GM21423 (cell line): Measurements from ENCODE around the gene HTR6.
"Not testable (repeated sequence)": the region's sequence is repeated elsewhere in the genome, so short reads cannot be mapped to it uniquely, and the experiment has no call there.

Experiments used
- ATAC-seq: cut with Tn5 transposase; IDR thresholded peaks from one replicate; pipeline ENCODE4 v1.9.1; 2021; ENCODE audit warnings: mild to moderate bottlenecking, moderate library complexity; ENCODE audit not compliant: unreplicated experiment

Gene HTR6

DNA sequence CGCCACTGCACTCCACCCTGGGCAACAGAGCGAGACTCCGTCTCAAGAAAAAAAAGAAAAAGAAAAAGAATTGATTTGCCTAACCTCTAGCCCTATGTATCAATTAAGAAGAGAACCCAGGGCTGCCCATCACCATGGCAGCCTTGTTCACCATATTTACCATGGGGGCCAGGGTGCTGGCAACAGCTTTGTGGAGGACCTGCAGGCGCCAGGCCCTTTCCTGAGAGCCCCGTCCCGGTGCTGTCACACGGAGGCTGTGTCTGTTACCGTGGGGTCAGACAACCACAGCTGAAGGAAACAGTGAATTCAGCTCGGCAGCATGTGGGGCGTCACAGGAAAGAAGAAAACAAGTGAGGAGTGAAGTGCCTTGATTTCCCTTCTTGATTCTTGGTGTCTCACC lies 27.1 kb upstream of the HTR6 start:
- ATAC-seq, result no peak

DNA sequence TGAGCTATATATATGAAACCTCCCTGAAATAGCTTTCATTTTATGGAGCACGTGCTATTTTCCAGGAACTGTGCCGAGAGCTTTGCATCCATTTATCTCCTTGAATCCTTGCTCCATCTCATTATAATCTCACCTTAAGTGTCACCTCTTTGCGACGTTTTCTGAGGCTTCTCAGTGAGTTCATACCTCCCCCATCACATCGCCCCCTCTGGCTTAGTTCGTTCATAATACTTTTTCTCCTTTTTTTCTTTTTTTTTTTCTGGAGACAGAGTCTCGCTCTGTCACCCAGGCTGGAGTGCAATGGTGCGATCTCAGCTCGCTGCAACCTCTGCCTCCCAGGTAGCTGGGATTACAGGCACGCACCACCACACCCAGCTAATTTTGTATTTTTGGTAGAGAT lies 25.4 kb upstream of the HTR6 start:
- not testable (repeated sequence) for ATAC-seq

DNA sequence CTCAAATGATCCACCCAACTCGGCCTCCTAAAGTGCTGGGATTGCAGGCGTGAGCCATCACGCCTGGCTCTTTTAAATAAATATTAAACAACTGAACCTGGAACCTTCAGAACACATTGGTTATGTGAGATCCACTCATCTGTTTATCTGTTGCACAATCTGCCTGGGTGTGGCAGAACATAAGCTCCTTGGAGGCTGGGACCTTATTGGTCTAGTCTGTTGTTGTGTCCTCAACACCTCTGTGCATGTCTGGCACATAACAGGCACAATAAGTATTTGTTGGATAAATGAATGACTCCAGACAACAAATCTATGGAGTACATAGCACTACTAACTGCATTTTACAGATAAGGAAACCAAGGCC lies 24.7 kb upstream of the HTR6 start:
- ATAC-seq, result no peak

DNA sequence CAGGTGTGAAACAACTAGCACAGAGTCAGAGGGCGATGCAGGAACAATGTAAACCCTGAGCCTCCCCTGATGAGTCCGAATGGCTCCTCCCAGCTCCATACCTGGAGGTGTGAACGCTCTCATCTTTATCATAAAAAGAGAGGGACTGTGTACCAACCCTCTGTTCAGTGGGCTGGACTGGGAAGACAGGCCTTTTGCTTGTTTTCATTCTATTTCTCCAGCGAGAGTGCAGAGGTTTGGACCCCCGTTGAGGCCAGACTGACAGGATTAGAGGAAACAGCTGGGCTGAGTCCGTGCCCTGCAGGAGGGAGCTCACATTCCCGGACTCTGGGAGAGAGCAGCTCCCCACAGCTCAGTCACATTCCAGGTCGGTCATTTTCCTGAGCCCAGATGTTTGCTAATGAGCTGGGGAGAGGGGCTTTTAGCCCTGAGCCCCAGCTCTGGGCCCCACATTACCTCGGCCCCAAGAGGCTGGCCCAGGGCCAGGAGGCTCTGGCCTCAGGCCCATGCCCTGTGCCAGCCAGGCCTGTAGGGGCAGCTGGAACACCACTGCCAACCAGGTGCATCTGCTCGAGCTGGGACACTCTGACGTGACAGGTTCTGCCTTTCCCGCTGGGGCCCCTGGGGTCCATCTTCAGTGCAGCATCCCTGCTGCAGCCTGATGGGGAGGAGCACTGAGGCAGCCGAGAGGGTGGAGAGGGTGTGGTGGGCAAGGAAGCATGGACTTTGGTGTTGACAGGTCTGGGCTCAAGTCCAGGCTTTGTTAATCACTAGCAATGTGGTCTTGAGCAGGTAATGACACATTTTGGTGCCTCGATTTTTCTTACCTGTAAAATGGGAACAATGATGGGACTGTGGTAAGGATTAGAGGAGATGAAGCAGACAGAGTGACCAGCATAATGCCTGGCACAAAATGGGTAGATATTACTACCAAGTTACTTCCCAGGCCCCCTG lies 24.0 kb upstream of the HTR6 start:
- ATAC-seq, result no peak

DNA sequence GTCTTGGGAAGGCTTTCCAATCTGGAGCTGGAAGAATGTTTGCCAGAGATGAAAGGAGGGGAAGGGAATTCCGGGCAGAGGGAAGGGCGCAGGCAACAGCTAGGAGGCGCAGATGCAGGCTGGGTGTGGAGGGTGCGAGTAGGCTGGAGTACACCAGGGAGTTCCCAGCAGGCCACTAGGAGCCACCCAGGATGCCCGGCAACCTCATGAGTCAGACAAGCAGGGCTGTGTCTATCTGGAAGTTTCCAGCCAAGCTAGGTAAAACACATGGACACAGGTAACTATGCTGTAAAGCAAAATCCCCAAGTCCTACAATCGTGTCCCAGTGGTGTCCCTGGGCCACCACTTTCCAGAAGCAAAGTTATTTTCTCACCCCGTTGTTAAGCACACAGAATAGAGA lies 21.6 kb upstream of the HTR6 start:
- no peak for ATAC-seq

DNA sequence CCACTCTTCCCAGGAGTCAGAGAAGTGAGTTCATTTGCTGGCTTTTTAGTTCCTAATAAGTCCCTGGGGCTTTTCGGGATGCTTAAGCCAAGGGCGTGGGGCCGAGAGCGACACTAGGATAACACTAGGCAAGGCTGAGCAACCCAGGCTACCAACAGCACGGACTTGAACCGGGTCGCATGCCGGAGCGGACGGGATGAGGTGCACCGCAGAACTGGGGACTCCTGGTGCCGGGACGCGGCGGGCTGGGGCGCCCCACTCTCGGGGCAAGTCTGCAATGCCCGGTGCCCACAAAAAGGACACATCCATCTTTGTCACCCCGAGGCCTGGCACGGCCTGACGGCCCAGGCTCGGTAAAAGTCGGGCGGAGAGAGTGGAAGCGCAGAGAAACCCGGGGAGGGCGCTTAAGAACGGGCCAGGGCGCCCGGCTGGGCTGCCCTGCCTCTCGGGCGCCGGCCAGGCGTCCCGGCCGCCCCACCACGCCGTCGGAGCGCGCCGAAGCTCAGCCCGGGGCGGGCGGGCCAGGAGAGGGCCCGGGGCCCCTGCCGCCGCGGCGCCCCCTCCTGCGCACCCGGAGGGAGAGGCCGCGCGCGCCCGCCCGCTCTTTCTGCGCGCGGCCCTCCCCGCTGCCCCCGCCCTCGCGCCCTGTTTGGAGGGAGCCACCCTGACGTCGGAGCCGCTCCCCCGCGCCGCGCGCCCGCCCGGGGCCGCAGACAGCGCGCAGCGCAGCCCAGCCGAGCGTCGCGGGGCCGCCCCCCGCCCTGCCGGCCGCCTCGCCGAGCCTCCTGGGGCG lies 20.9 kb upstream of the HTR6 start, which contains the start of gene NBL1:
NBL1 (plus strand) TSS at position 710 of the 793 bp plus-strand sequence. CDS start 10,720 bp downstream, outside the sequence.
- peak; percentile 81 for ATAC-seq

DNA sequence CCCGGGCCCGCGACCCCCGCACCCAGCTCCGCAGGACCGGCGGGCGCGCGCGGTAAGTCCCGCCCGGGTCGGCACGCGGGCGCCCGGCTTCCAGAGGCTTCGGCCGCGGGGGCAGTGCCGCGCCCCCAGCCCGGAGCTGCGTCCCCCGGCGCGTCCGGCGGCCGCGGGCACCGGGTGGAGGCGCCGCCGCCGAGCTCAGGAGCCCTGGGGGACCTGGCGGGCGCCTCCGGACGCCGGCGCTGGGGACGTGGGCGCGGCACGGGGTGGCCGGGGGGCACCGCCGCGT lies 20.3 kb upstream of the HTR6 start:
- no peak for ATAC-seq

DNA sequence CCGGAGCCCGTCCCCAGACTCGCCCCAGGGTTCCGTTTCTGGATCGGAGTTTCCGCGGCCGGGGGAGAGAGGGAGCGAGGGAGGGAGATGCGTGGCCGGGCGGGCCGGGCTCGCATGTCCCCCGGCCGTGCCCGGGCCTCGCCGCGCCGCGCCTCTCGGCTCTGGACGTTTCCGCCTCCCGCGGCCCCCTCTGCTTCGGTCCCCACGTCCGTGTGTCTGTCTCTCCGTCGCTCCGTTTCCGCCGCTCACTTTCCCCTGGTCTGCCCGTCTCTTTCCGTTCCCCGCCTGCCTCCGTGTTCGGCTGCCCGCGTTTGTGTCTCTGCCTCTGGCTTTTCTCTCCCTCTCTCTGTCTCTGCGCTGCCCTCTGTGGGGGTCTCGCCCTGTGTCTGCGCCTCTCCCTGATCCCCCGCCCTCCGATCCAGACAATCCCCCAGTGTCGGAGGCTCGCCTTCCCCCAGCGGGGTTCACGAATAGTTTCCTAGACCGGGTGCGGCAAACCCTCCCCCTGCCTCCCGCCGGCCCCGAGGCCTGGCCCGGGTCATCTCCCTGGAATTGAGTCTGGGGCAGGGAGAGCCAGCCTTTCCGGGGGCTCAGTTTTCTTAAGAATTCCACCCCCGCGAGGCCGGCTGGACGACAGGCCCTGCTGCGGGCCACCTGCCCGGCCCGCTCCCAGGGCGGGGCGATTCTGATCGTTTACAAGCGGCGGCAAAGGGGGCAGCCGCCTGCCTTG lies 19.8 kb upstream of the HTR6 start:
- ATAC-seq, result peak; percentile 21

DNA sequence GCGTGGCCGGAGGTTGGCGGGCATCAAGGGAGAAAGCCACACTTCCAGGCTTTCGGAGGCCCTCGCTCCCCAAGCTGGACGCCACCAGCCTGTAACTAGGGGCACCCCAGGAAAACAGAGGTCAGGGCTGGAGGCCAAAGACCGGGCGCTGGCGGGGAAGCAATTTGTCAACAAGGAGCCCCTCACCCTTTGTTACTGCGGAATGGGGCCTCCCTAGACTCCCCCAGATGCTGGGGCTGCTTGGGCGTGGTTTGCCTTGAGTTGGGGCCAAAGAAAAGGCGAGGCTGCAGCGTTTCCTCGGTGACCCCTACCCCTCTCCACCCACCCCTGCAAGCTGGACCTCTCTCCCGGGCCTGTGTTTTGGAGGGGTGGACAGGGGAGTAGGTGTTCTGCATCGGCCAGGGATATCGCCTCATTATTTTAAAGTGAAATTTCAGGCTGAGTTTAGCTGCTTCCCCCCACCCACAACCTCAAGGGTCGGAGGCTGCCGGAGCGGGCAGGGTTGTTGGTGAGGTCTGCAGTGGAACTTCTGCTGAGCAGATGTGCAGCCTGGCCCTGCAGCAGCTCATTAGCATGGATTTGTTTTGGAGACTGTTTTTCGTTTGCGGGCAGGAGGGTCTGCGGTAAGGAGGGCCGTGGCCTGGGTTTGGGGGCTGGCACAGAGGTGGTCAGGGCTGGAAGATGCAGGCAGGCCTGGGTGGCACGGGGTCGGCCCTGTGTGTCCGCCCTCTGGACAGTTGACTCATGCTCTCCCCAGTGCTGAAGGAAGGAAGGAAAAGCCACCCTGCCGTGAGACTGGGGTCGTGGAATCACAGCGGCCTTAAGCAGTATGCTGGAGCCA lies 19.0 kb upstream of the HTR6 start:
- no peak for ATAC-seq

DNA sequence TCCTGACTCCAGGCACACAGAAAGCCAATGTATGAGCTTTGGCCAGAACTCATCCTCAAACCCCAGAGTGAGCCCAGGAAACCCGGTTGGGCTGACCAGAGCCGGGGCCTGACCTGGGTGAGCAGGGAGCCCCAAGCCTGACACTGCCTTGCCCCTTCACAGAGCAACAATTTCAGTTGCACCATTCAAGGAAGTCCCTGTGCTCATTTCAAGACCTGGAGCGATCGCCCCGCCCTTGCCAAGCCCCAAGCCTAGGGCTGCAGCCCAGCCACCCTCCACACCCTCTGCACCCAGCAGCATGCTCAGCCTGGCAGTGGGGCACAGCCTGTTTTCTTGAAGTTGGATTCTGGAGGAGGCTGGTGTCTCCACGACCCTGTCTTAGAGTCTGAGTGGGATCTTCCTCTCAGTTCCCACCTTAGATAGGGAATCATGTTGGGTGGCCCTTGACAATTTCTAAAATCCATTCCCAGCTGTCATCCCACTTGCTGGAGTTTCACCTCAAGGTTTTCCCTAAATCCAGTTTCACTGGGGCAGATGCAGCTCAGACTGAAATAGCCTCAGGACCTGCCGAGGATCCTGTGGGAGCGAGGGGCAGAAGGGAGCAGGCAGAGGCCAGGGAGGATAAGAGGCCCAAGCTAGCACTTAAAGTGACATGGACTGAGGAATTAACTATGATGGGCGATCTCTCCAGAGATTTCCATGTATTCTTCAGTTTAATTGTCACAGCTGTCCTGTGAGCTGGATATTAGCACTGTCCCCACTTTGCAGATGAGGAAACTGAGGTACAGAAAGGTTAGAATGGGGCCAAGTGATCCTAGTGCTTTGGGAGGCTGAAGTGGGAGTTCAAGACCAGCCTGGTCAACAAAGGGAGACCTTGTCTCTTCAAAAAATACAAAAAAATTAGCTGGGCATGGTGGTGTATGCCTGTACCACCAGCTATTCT lies 18.0 kb upstream of the HTR6 start:
- no peak for ATAC-seq

DNA sequence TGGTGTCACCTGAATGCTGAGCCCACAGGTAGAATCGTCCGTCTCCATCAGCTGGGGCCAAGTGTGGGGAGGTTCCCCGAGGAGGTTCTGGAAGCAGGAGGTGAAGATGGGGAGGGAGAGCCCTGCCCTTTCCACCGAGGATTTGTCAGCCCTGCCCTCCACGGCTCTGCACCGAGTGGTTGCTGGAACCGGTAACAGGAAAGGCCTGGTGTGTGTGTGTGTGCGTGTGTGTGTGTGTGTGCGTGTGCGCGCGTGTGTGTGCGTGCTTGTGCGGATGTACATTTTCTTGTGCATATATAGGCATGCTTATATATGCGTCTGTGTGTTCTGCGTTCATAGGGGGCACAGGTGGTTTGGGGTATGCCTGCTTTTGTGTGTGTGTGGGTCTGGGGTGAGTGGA lies 17.0 kb upstream of the HTR6 start:
- no peak for ATAC-seq

DNA sequence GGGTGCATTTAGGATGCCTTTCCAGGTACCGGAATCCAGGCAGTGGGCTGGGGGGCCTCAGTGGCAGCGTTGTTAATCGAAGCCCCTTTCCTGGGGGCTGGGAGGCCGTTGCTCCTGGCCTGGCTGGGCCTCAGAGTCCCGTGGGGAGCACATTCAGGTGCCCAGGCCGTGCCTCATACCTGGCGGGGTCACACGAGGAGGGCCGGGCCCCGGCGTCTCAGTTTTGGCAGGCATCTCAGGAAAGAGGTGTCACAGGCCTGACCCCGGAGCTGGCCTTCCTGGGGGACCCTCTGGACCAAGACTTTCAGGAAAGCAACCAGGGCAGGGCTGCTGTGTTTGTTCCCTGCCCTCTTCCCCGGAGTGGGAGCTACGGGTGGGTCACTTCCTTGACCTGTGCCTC lies 16.4 kb upstream of the HTR6 start:
- ATAC-seq, result no peak

DNA sequence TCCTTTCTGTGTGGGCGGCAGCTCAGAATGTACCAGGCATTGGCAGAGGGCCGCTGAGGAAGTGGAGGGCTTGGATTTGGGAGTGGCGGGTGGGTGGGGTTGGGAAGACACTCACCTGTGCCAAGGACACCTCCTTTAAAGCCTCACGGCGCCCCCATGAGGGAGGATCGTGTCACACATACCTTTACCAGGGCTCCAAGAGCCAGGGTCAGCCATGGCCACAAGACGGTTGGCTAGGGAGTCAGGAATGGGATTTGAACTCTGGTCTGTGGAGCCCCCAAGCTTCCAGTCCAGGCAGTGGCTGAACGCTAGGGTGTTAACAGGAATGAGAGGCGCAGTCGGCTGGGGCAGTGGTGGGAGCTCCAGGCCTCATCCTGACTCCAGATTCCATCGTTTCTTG lies 16.0 kb upstream of the HTR6 start:
- ATAC-seq, result no peak

DNA sequence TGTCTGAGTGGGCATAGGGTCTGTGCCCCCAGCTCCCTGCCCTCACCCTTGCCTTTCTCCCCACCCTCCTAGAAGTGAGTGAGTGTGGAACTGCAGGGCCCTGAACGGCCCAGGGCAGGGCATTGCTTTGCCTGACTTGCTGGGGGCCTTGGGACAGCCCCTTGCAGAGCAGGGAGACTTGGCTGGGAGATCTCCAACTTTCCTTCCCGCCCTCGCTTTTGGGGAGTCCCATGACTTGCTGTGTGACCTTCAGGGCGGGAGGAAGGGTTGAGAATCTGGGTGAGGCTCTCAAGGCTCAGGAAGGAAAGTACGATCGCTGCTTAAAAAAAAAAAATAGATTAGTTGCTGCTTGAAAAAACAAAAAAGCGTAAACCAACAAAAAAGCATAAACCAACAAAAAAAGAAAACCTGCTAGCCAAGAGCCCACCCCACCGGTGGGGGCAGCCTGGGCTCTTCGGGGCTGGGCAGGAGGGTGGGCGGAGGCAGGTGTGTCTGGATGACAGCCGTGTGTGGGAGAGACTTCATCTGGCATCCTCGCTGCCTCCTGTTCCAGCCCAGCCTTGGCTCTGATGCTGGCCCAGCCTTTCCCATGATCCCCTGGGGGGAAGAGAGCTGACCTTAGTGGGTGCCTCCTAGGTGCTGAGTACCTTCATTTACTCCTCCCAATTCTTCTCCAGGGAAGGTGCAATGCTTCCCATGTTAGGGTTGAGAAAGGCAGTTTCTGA lies 14.1 kb upstream of the HTR6 start:
- no peak for ATAC-seq

DNA sequence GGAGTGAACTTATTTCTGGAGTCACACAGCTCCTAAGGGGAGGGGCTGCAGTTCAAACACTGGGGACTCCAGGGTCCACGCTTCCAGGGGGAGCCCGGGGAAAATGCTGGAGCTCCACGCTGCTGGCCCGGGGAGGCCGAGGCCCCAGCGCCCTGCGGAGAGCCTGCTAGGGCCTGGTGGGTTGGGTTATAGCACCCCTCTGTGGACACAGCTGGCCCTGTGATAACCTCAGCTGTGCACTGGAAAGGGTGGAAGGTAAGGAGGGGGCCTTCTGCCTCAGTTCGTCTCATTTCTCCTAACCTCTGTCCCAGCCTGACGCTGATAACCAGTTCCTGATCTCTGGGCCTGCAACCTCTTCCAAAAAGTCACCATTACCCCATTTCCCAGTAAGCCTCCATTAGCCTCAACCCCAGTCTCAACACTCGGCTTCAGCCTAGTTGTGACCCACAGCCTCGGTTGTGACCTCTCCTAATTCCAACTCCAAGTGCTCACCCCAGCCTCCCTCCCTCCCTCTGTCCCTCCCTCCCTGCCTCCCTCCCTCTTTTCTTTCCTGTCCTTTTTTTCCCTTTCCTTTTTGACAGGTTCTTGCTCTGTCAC lies 13.4 kb upstream of the HTR6 start:
- ATAC-seq, result no peak

DNA sequence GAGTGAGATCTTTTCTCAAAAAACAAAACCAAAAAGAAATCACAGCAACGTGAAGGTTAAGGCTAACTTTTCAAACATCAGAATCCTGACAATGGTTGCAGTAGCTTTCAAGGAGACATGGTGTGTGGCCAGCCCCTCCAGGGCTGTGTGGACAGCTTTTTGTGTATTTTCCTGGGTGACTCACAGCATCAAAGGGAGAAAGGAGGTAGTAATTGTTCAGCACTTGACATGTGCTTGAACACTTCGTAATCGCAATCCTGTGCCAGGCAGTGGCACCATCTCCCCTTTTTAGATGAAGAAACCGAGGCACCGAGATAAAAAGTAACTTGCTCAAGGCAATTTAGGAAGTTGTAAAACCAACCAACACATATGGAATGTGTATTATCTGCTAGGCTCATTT lies 10.3 kb upstream of the HTR6 start:
- no peak for ATAC-seq

DNA sequence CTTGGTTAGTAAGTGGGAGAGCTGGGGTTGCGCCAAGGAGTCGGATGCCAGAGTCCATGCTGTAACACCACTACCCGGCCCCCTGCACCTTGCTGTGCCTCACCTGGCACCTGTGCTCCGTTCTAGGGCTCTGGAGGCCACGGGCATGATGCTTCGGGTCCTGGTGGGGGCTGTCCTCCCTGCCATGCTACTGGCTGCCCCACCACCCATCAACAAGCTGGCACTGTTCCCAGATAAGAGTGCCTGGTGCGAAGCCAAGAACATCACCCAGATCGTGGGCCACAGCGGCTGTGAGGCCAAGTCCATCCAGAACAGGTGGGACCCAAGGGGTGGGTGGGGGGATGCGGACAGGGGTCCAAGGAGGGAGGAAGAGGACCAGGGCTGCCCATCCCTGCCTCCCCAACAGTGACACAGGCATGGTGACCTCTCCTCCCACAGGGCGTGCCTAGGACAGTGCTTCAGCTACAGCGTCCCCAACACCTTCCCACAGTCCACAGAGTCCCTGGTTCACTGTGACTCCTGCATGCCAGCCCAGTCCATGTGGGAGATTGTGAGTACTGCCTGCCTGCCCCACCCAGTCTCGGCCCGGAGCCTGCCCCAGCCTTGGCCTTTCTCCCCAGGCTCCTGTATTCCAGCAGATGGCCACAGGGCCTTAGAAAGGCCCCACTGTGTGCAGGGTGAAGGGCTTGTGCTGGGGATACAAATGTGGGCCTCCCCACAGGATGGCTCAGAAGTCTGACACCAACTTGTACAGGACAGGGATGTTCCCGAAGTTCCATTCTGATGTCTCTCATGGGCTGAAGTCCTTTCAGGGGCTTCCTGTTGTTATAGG lies 9.6 kb upstream of the HTR6 start:
- no peak for ATAC-seq

DNA sequence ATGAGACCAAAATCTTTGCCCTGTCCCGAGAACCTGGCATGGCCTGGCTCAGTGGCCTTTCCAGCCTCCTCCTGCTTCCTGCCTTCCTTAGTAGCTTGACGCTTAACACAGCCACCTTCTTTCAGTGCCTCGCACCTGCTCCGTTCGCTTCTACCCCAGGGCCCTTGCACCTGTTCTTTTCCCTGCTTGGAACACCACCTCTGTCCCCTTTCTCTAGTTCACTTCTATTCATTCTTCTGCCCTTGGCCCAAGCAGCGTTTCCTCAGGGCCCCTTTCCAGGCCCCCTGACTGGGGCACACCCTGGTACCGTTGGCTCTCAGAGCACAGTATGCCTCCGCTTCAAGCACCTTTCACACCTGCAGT lies 9.0 kb upstream of the HTR6 start:
- ATAC-seq, result no peak
